ENCODE results near the gene SEMA4B. TPM values are rescaled to one million over a fixed set of nuclear protein-coding genes. Genes with fewer than 3 reads are reported as not detected.

The SEMA4B gene
- total RNA-seq, 2 donors from 2014 or later = 42.8 to 63.9 TPM

DNA sequence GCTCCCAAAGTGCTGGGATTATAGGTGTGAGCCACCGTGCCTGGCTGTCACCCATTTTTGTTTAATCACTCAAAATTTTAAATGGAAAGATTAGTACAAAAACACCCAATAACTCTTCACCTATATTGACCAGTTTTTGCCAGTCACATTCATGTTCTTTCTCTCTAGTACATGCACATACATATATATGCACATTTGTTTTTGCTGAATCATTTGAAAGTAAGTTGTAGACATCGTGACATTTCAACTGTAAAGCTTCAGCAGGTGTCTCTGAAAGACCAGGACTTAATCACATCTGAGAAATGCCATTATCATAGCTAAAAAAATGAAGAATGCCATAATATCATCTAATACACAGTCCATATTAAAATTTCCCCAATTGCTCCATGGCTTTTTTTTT, 6.5 kb upstream of the SEMA4B start:
- no peak for ATAC-seq

DNA sequence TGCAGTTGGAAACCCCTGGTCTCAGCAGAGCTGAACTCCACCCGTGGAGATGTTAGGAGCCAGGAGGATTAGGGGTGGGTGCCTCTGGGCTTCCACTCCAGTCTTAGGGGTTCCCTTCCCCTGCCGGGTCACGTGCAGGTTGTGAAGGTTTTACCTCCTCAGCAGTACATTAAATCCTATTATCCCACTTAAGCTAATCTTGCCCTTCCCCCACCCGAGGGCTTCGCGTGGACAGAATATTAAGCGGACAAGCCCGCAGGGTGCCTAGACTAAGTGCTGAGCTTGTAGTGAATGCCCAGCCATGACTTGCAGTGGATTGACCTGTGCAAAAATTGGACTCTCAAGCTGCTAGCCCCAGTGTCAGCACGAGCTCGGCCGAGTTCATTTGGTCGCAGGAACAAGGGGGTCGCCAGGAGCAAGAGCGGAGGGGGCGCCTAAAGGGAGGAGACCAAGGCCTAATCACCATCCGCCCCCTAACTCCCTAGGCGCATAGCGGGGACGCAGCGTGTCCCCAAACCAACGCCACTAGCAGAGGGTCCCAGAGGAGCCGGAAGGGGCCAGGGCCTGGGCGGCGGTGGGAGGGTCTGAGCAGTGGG, 498 bp upstream of the SEMA4B start:
- TF ChIP-seq CTCF (IDR thresholded peaks at IDR 0.05) (no peak), POLR2A (IDR thresholded peaks at IDR 0.05) (no peak)
- Histone ChIP-seq H3K36me3 (replicated peaks in 1 of 2; ENCODE audit: insufficient read depth in 1 of 2, low read depth in 2 of 2) (no peaks in the 10 kb centered on the region), H3K4me1 (peaks cover 45% of the 10 kb centered on the region), H3K9me3 (no peaks in the 10 kb centered on the region), H3K27me3 (no peaks in the 10 kb centered on the region), H3K4me3 (peak overlapping the region; percentile 61 to 64), H3K27ac (peak overlapping the region; percentile 73 to 90 (median 80))
- WGBS, 2 donors = 31 to 50% methylated on average over 13 to 21 of the region's 24 CpGs
- DNase-seq (peak in 1 of 4 donors; percentile 13), ATAC-seq (peak; percentile 6)
- intact Hi-C loops (cut with DNase I) = no loop called here

More for the DNA sequence above, 6.5 kb upstream of the SEMA4B start:
- Histone ChIP-seq H3K27me3 (no peaks in the 10 kb centered on the region), H3K36me3 (replicated peaks in 1 of 2; ENCODE audit: insufficient read depth in 1 of 2, low read depth in 2 of 2) (no peaks in the 10 kb centered on the region), H3K9me3 (no peaks in the 10 kb centered on the region), H3K4me3 (no peak overlapping the region), H3K4me1 (peaks cover 55% of the 10 kb centered on the region), H3K27ac (peak overlapping the region in 1 of 4 donors; percentile 30)
- intact Hi-C loops (cut with DNase I) = no loop called here
- WGBS, 2 donors = 51 to 57% methylated on average over 2 of the region's 2 CpGs
- TF ChIP-seq CTCF (IDR thresholded peaks at IDR 0.05) (no peak), POLR2A (IDR thresholded peaks at IDR 0.05) (no peak)
- DNase-seq = no peak

- H3K27me3 ChIP-seq = no peaks in the 10 kb centered on the region
- 0 to 9% methylated on average over 13 to 25 of the region's 25 CpGs for WGBS, 2 donors
- no peak for TF ChIP-seq POLR2A (IDR thresholded peaks at IDR 0.05)
- no peak for TF ChIP-seq CTCF (IDR thresholded peaks at IDR 0.05)
- H3K27ac ChIP-seq = peak overlapping the region in 3 of 4 donors; percentile 73 to 90 (median 80)
- DNase-seq (peak in 1 of 4 donors; percentile 13), ATAC-seq (no peak)
- peaks cover 50% of the 10 kb centered on the region for H3K4me1 ChIP-seq
- intact Hi-C loops (cut with DNase I) = no loop called here
- no peaks in the 10 kb centered on the region for H3K9me3 ChIP-seq
- peak overlapping the region; percentile 61 to 64 for H3K4me3 ChIP-seq
- no peaks in the 10 kb centered on the region for H3K36me3 ChIP-seq (replicated peaks in 1 of 2; ENCODE audit: insufficient read depth in 1 of 2, low read depth in 2 of 2)
Observed at GRCh38 chr15:90201944-90202375, 830 bp downstream of the SEMA4B start.

- Histone ChIP-seq H3K36me3 (replicated peaks in 1 of 2; ENCODE audit: insufficient read depth in 1 of 2, low read depth in 2 of 2) (no peaks in the 10 kb centered on the region), H3K4me1 (peaks cover 54% of the 10 kb centered on the region), H3K27me3 (no peaks in the 10 kb centered on the region), H3K27ac (no peak overlapping the region), H3K9me3 (no peaks in the 10 kb centered on the region), H3K4me3 (no peak overlapping the region)
- DNase-seq = no peak
- intact Hi-C loops (cut with DNase I) = no loop called here
- WGBS, 2 donors = 76 to 78% methylated on average over 4 of the region's 4 CpGs
- ATAC-seq = no peak
- TF ChIP-seq CTCF (IDR thresholded peaks at IDR 0.05) (no peak), POLR2A (IDR thresholded peaks at IDR 0.05) (no peak)
Observed at GRCh38 chr15:90202929-90203328, 1.8 kb downstream of the SEMA4B start.

GRCh38 chr15:90203473-90203872, 2.3 kb downstream of the SEMA4B start:
- no peak for ATAC-seq
- no peak for TF ChIP-seq CTCF (IDR thresholded peaks at IDR 0.05)
- TF ChIP-seq POLR2A (IDR thresholded peaks at IDR 0.05) = no peak
- 95 to 97% methylated on average over 7 of the region's 7 CpGs for WGBS, 2 donors
- Histone ChIP-seq H3K36me3 (replicated peaks in 1 of 2; ENCODE audit: insufficient read depth in 1 of 2, low read depth in 2 of 2) (no peaks in the 10 kb centered on the region), H3K4me3 (no peak overlapping the region), H3K4me1 (peaks cover 54% of the 10 kb centered on the region), H3K27ac (no peak overlapping the region), H3K27me3 (no peaks in the 10 kb centered on the region), H3K9me3 (no peaks in the 10 kb centered on the region)
- peak in 1 of 4 donors; percentile 8 for DNase-seq
- intact Hi-C loops (cut with DNase I) = no loop called here

Measured in body of pancreas (tissue), 4 donors.